Mesendoderm (in vitro differentiated cells): ENCODE data around the gene HSF5.

Experiments used
- DNase-seq: peaks from one replicate; pipeline ENCODE4 v3.0.0; 2013
- H2AK5ac ChIP-seq: 2 replicates; pipeline ENCODE4 v1.6.1; 2013; ENCODE audit warnings: low read length, inconsistent platforms
- H2BK120ac ChIP-seq: 2 replicates; pipeline ENCODE4 v1.6.1; 2013; ENCODE audit warnings: low read depth, mild to moderate bottlenecking, low read length, moderate library complexity, mixed read lengths
- H2BK15ac ChIP-seq: replicated peaks from 2 replicates; pipeline ENCODE4 v1.6.1; 2013; ENCODE audit warnings: low read depth, mild to moderate bottlenecking, moderate library complexity
- H2BK5ac ChIP-seq: 2 replicates; pipeline ENCODE4 v1.6.1; 2013; ENCODE audit warnings: low read length, inconsistent platforms
- H3K18ac ChIP-seq: 2 replicates; pipeline ENCODE4 v1.6.1; 2013; ENCODE audit warnings: mild to moderate bottlenecking, low read length, mixed read lengths
- H3K23ac ChIP-seq: one replicate; pipeline ENCODE4 v1.6.1; 2013; ENCODE audit warnings: low read length
- H3K27ac ChIP-seq: 2 replicates; pipeline ENCODE4 v1.5.1; 2013; ENCODE audit warnings: low read depth, mild to moderate bottlenecking, inconsistent platforms, low read length, moderate library complexity
- H3K27me3 ChIP-seq: 2 replicates; pipeline ENCODE4 v1.6.1; 2013; ENCODE audit warnings: low read length, control low read depth, mild to moderate bottlenecking, inconsistent platforms; ENCODE audit not compliant: insufficient read depth, poor library complexity
- H3K36me3 ChIP-seq: 2 replicates; pipeline ENCODE4 v1.6.1; 2013; ENCODE audit warnings: low read length, inconsistent platforms; ENCODE audit not compliant: control insufficient read depth, insufficient read depth
- H3K4ac ChIP-seq: one replicate; pipeline ENCODE4 v1.6.1; 2013; ENCODE audit warnings: low read depth, mild to moderate bottlenecking, low read length, moderate library complexity
- H3K4me1 ChIP-seq: 2 replicates; pipeline ENCODE4 v1.6.1; 2013; ENCODE audit warnings: low read depth, low read length, inconsistent platforms; ENCODE audit not compliant: control insufficient read depth
- H3K4me2 ChIP-seq: 2 replicates; pipeline ENCODE4 v1.6.1; 2013; ENCODE audit warnings: low read length
- H3K4me3 ChIP-seq: 2 replicates; pipeline ENCODE4 v1.5.1; 2013; ENCODE audit warnings: mild to moderate bottlenecking, low read length
- H3K56ac ChIP-seq: one replicate; pipeline ENCODE4 v1.6.1; 2013; ENCODE audit warnings: low read length
- H3K79me1 ChIP-seq: 2 replicates; pipeline ENCODE4 v1.6.1; 2013; ENCODE audit warnings: low read length, inconsistent platforms
- H3K79me2 ChIP-seq: 2 replicates; pipeline ENCODE4 v1.6.1; 2013; ENCODE audit warnings: mild to moderate bottlenecking, low read length; ENCODE audit not compliant: control insufficient read depth, insufficient read depth
- H3K9ac ChIP-seq: 2 replicates; pipeline ENCODE4 v1.6.1; 2013; ENCODE audit warnings: low read length, inconsistent platforms
- H4K5ac ChIP-seq: one replicate; pipeline ENCODE4 v1.6.1; 2013; ENCODE audit warnings: low read length
- H4K8ac ChIP-seq: one replicate; pipeline ENCODE4 v1.6.1; 2013; ENCODE audit warnings: low read depth, mild to moderate bottlenecking, control low read depth, low read length, moderate library complexity
- WGBS: extraction: QIAGEN DNeasy Blood & Tissue Kit; methylation state at CpG from one replicate; pipeline ENCODE4 v1.1.7; 2013; ENCODE audit warnings: low lambda C conversion rate, missing lambda C conversion rate; ENCODE audit not compliant: insufficient coverage; ENCODE audit errors: extremely low coverage; 5-methylcytosine and 5-hydroxymethylcytosine counted together

HSF5 gene

DNA sequence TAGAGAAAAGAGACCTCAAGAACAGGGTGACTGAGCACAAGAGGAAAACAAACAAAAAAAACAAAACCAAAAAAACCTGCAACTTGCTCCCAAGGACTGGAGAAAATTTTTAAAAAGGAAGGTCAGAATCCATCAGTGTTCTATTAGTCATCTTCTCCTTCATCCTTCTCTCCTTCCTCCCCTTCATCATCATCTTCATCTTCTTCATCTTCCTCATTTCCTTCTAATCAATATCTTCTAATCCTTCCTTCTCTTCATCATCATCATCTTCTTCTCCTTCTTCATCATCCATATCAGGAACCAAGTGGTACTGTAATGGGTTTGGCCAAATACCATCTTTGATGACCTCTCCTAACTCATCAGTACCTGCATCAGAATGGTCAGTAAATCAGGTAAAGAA, 12.2 kb downstream of the HSF5 start:
- no peak for DNase-seq

DNA sequence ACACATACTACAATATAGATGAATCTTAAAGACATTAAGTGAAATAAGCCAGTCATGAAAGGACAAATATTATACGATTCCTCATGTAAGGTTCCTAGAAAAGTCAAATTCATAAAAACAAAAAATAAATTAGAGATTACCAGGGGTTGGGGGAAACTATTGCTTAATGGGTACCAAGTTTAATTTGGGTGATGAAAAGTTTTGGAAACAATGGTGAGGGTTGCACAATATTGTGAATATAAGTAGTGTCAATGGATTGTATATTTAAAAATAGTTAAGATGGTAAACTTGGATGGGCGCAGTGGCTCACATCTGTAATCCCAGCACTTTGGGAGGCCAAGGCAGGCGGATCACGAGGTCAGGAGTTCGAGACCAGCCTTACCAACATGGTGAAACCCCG, 17.9 kb downstream of the HSF5 start:
- no peak overlapping the region for H4K5ac ChIP-seq
- no peak overlapping the region for H3K27ac ChIP-seq
- H3K27me3 ChIP-seq = no peaks in the 10 kb centered on the region
- H3K23ac ChIP-seq = no peak overlapping the region
- H3K4me1 ChIP-seq = no peaks in the 10 kb centered on the region
- H2AK5ac ChIP-seq = no peak overlapping the region
- H3K4me2 ChIP-seq = no peak overlapping the region
- no CpG with 5 or more reads among the region's 6 CpGs for WGBS
- no peak overlapping the region for H3K4ac ChIP-seq
- H3K56ac ChIP-seq = no peak overlapping the region
- no peak overlapping the region for H2BK15ac ChIP-seq
- H3K4me3 ChIP-seq = no peak overlapping the region
- H3K36me3 ChIP-seq = no peaks in the 10 kb centered on the region
- no peak overlapping the region for H3K18ac ChIP-seq
- no peaks in the 10 kb centered on the region for H3K79me2 ChIP-seq
- no peak overlapping the region for H2BK120ac ChIP-seq
- H3K9ac ChIP-seq = no peak overlapping the region
- DNase-seq = no peak
- H3K79me1 ChIP-seq = no peaks in the 10 kb centered on the region
- H4K8ac ChIP-seq = no peak overlapping the region
- no peak overlapping the region for H2BK5ac ChIP-seq

More for the DNA sequence above, 12.2 kb downstream of the HSF5 start:
- Histone ChIP-seq H3K27ac (no peak overlapping the region), H3K4me1 (no peaks in the 10 kb centered on the region), H3K4me2 (no peak overlapping the region), H3K18ac (no peak overlapping the region), H2AK5ac (no peak overlapping the region), H2BK5ac (no peak overlapping the region), H4K8ac (no peak overlapping the region), H3K4ac (no peak overlapping the region), H4K5ac (no peak overlapping the region), H3K79me1 (no peaks in the 10 kb centered on the region), H3K56ac (no peak overlapping the region), H2BK120ac (no peak overlapping the region), H3K36me3 (no peaks in the 10 kb centered on the region), H2BK15ac (no peak overlapping the region), H3K79me2 (no peaks in the 10 kb centered on the region), H3K27me3 (no peaks in the 10 kb centered on the region), H3K23ac (no peak overlapping the region), H3K9ac (no peak overlapping the region), H3K4me3 (no peak overlapping the region)

DNA sequence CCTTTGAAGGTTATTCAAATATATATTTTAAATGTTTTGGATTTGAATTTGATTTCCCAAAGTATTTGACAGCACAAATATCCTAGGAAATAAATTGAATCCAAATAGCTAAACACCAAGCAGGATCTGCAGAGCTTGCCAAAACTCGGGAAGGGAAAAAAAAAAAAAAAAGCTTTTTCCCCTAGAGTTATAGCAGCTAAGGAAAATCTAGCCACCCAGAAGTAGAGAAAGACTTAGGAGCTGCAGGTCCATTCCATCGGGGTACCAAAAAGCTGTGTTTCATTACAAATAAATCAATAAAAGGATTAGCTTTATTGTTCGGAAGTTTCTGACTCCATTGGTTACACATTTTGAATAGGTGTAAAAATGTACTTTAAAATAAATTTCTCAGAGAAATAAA, 19.3 kb downstream of the HSF5 start:
- Histone ChIP-seq H3K9ac (no peak overlapping the region), H2BK120ac (no peak overlapping the region), H3K4me1 (no peaks in the 10 kb centered on the region), H4K5ac (no peak overlapping the region), H3K79me1 (no peaks in the 10 kb centered on the region), H2BK15ac (no peak overlapping the region), H3K4ac (no peak overlapping the region), H3K79me2 (no peaks in the 10 kb centered on the region), H2BK5ac (no peak overlapping the region), H2AK5ac (no peak overlapping the region), H3K23ac (no peak overlapping the region), H4K8ac (no peak overlapping the region), H3K56ac (no peak overlapping the region), H3K27me3 (no peaks in the 10 kb centered on the region), H3K36me3 (no peaks in the 10 kb centered on the region), H3K4me2 (no peak overlapping the region), H3K4me3 (no peak overlapping the region), H3K27ac (no peak overlapping the region), H3K18ac (no peak overlapping the region)
- no CpG with 5 or more reads among the region's 3 CpGs for WGBS
- no peak for DNase-seq

DNA sequence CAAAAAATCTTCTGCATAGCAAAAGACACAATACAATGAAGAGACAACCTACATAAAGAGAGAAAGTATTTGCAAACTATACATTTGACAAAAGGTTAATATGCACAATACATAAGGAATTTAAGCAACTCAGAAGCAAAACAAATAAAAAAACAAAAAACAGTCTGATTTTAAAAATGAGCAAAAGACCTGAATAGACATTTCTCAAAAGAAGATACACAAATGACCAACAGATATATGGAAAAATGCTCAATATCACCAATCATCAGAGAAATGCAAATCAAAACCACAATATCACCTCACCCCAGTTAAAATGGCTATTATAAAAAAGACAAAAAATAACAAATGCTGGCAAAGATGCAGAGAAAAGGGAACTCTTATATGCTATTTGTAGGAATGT, 32.7 kb downstream of the HSF5 start:
- H2BK15ac ChIP-seq = no peak overlapping the region
- H3K23ac ChIP-seq = no peak overlapping the region
- no peak overlapping the region for H3K4ac ChIP-seq
- no peak overlapping the region for H3K4me3 ChIP-seq
- no peaks in the 10 kb centered on the region for H3K79me1 ChIP-seq
- no peak overlapping the region for H3K18ac ChIP-seq
- no peaks in the 10 kb centered on the region for H3K79me2 ChIP-seq
- H3K36me3 ChIP-seq = no peaks in the 10 kb centered on the region
- H3K9ac ChIP-seq = no peak overlapping the region
- H3K56ac ChIP-seq = no peak overlapping the region
- H4K5ac ChIP-seq = no peak overlapping the region
- H3K4me1 ChIP-seq = no peaks in the 10 kb centered on the region
- DNase-seq = no peak
- H2AK5ac ChIP-seq = no peak overlapping the region
- H2BK120ac ChIP-seq = no peak overlapping the region
- H2BK5ac ChIP-seq = no peak overlapping the region
- H3K27ac ChIP-seq = no peak overlapping the region
- no peak overlapping the region for H4K8ac ChIP-seq
- H3K4me2 ChIP-seq = no peak overlapping the region
- H3K27me3 ChIP-seq = no peaks in the 10 kb centered on the region

DNA sequence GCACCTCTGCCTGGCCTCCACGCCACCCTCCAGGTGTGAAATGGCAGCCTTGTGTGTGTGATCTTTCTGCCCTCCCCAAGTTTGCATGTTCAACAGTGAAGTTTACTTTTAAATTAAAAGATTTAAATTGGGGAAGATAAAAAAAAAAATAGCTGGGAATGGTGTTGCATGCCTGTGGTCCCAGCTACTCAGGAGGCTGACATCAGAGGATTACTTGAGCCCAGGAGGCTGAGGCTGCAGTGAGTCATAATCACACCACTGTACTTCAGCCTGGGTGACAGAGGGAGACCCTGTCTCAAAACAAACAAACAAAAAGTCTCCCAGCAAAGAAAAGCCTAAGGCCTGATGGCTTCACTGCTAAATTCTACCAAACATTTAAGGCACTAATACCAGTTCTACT, 35.5 kb downstream of the HSF5 start:
- Histone ChIP-seq H3K27me3 (no peaks in the 10 kb centered on the region), H4K5ac (no peak overlapping the region), H2AK5ac (no peak overlapping the region), H3K56ac (no peak overlapping the region), H3K4me2 (no peak overlapping the region), H3K79me1 (no peaks in the 10 kb centered on the region), H3K4me1 (no peaks in the 10 kb centered on the region), H3K4me3 (no peak overlapping the region), H3K9ac (no peak overlapping the region), H3K18ac (no peak overlapping the region), H2BK15ac (no peak overlapping the region), H2BK5ac (no peak overlapping the region), H3K23ac (no peak overlapping the region), H4K8ac (no peak overlapping the region), H2BK120ac (no peak overlapping the region), H3K27ac (no peak overlapping the region), H3K4ac (no peak overlapping the region), H3K79me2 (no peaks in the 10 kb centered on the region), H3K36me3 (no peaks in the 10 kb centered on the region)
- DNase-seq = peak; percentile 52
- no CpG with 5 or more reads among the region's 1 CpG for WGBS

DNA sequence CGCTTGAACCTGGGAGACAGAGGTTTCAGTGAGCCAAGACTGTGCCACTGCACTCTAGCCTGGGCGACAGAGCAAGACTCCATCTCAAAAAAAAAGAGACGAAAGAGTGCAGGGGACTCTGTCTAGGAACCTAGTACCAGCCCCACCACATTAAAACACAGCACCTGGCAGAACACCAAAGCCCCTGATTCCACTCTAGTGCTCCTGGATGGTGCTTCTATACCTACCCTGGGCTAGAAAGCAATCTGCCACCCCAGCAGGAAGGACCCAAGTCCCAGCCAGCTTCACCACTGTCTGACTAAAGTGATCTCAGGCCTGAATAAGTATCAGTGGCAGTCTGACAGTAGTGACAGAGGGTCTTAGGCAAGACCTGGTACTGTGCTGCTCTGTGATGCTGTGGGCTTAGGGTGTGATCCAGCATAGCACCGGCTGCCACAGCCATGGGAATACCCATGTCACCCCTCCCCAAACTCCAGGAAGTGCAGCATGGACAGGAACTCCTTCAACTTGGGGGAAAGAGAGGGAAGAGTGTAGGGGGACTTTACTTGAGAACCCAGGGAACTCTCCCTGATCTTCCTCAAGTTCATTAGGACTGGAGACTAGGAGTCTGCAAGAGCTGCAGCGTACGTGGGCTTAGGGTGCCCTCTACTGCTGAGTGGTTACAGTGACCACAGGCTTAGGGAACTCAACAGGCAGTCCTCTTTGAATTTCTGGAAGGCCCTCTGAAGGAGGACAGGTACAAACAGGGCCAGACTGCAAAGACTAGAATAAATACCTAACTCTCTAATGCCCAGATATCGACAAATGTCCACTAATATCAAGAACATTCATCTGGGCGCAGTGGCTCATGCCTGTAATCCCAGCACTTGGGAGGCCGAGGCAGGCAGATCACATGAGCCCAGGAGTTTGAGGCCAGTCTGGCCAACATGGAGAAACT, 40.9 kb downstream of the HSF5 start:
- Histone ChIP-seq H2BK5ac (no peak overlapping the region), H3K27ac (no peak overlapping the region), H4K8ac (no peak overlapping the region), H4K5ac (no peak overlapping the region), H3K56ac (no peak overlapping the region), H3K36me3 (no peaks in the 10 kb centered on the region), H3K4ac (no peak overlapping the region), H3K23ac (no peak overlapping the region), H3K27me3 (no peaks in the 10 kb centered on the region), H2BK120ac (no peak overlapping the region), H3K4me3 (no peak overlapping the region), H2BK15ac (no peak overlapping the region), H3K79me2 (no peaks in the 10 kb centered on the region), H3K4me1 (no peaks in the 10 kb centered on the region), H3K9ac (no peak overlapping the region), H3K18ac (no peak overlapping the region), H3K79me1 (no peaks in the 10 kb centered on the region), H2AK5ac (no peak overlapping the region), H3K4me2 (no peak overlapping the region)
- DNase-seq = peak; percentile 94
- no CpG with 5 or more reads among the region's 9 CpGs for WGBS
